ENCODE data around the gene EML5. TPM values are rescaled to one million over a fixed set of nuclear protein-coding genes. Genes with fewer than 3 reads are reported as not detected.

The EML5 gene
- total and polyA plus RNA-seq, 2 experiments from 2014 or later = 0.18 to 1.6 TPM

- TF ChIP-seq ZNF462 (CRISPR knock-in tag; IDR thresholded peaks at IDR 0.05) (no peak), JUNB (IDR thresholded peaks at IDR 0.05; ENCODE audit: unreplicated experiment) (no peak), ZNF331 (CRISPR knock-in tag; IDR thresholded peaks at IDR 0.05; ENCODE audit: low read depth) (no peak), EZH2phosphoT487 (IDR thresholded peaks at IDR 0.05; ENCODE audit: unreplicated experiment) (no peak), STAT1 (IDR thresholded peaks at IDR 0.05; ENCODE audit: unreplicated experiment) (no peak), EZH2 (IDR thresholded peaks at IDR 0.05; ENCODE audit: low read depth, unreplicated experiment) (no peak), NANOG (IDR thresholded peaks at IDR 0.05; ENCODE audit: borderline replicate concordance) (no peak), ZNF114 (CRISPR knock-in tag; IDR thresholded peaks at IDR 0.05) (no peak)
These were observed 202.6 kb downstream of the EML5 start (continued) for GRCh38 chr14:88590173-88590572.

- Histone ChIP-seq H4K20me1 (replicated peaks; ENCODE audit: insufficient read depth) (no peaks in the 10 kb centered on the region; the same call in none of the 2 replicates), H3K79me2 (replicated peaks; ENCODE audit: insufficient read depth) (no peaks in the 10 kb centered on the region), H3K27ac (ENCODE audit: low read depth) (peak overlapping the region; percentile 61; the same call in 1 of the 2 replicates), H3K4me3 (no peak overlapping the region), H3K27me3 (ENCODE audit: insufficient read depth) (no peaks in the 10 kb centered on the region), H3K4me2 (no peak overlapping the region), H3F3A (replicated peaks; ENCODE audit: low read depth) (no peaks in the 10 kb centered on the region), H3K36me3 (ENCODE audit: insufficient read depth) (peaks cover 30% of the 10 kb centered on the region), H3K4me1 (ENCODE audit: insufficient read depth) (no peaks in the 10 kb centered on the region), H2AFZ (no peak overlapping the region), H3K9me2 (ENCODE audit: insufficient read depth) (no peaks in the 10 kb centered on the region)
- Mint-ChIP-seq H3K36me3 (ENCODE audit: low read depth) (peaks cover 56% of the 10 kb centered on the region), H3K4me1 (no peaks in the 10 kb centered on the region), H3K9me3 (no peaks in the 10 kb centered on the region), H3K4me3 (no peak overlapping the region), H3K27ac (peak overlapping the region; percentile 33; the same call in 1 of the 2 replicates), H3K27me3 (ENCODE audit: insufficient read depth, low read depth, poor library complexity) (no peaks in the 10 kb centered on the region)
- ATAC-seq = no peak
- DNase-seq (ENCODE audit: low spot score) = no peak
- TF ChIP-seq CREB1 (CRISPR knock-in tag; IDR thresholded peaks at IDR 0.05; ENCODE audit: low read depth) (no peak), ZNF331 (CRISPR knock-in tag; IDR thresholded peaks at IDR 0.05; ENCODE audit: low read depth) (no peak), ZNF114 (CRISPR knock-in tag; IDR thresholded peaks at IDR 0.05) (no peak), EZH2 (IDR thresholded peaks at IDR 0.05; ENCODE audit: low read depth, unreplicated experiment) (no peak), ZNF462 (CRISPR knock-in tag; IDR thresholded peaks at IDR 0.05) (no peak)
These were observed 204.7 kb downstream of the EML5 start for GRCh38 chr14:88588081-88588480.

Measured in GM23338 (cell line).